Globus pallidus (tissue), 1 donor: ENCODE data around the gene PTCRA.
"Not testable (repeated sequence)": the region's sequence is repeated elsewhere in the genome, so short reads cannot be mapped to it uniquely, and the experiment has no call there.

ENCODE experiments used
- DNase-seq: peaks from one replicate; pipeline ENCODE4 v3.0.0-alpha.2; 2015; ENCODE audit warnings: low spot score

PTCRA gene

DNA sequence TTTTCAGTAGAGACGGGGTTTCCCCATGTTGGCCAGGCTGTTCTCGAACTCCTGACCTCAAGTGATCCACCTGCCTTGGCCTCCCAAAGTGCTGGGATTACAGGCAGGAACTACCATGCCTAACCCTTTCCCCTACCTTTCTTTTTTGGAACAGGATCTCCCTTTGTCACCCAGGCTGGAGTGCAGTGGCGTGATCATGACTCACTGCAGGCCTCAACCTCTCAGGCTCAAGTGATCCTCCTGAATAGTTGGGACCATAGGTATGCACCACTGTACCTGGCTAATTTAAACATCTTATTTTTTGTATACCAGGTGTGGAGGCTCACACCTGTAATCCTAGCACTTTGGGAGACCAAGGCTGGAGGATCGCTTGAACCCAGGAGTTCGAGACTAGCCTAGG lies 25.5 kb downstream of the PTCRA start:
- not testable (repeated sequence) for DNase-seq

DNA sequence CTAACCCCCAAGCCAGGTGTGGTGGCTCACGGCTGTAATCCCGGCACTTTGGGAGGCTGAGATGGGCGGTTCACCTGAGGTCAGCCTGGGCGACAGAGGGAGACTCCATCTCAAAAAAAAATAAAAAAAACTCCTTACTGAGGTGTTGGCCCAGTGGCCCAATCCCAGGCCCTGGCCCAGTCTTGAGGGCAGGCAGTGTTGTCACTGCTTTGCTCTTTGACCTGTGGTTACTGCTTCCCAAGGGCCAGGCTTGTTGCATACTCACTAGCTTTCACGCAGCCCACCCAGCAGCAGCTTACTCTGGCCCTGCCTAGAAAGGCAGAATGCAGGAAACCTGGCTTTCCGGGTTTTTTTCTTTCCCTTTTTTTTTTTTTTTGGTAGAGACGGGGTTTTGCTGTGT lies 26.6 kb downstream of the PTCRA start:
- no peak for DNase-seq

DNA sequence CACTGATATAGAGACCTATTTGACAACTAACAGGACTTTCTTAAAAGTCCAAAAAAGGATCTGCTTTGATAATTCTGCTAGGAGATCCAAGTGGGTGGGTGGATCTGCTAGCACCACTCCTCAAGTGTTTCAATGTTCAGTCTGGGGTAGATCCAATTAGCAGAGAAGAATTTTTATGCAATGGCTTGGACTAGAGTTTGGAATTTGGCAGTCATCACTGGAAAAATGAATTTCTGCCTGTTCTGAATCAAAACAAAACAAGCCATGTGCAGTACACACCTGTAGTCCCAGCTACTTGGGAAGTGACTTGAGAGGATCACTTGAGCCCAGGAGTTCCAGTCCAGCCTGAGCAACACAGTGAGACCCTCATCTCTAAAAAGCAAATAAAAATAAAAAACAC lies 32.1 kb downstream of the PTCRA start:
- DNase-seq: no peak

DNA sequence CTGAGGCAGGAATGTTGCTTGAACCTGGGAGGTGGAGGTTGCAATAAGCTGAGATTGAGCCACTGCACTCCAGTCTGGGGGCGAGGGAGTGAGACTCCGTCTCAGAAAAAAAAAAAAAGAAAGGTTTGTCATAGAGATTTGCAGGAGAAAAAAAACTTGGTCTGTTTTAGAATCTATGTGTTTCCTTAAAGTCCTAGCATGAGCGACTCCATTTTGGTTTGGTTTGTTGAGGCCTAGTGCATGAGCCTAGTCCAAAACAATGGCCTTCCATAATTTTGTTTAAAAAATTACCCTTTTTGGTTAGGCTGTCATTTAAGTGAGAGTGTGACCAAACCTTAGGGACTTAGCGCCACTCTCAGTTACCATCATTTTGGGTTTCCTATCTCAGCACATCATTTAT lies 36.5 kb downstream of the PTCRA start:
- DNase-seq: no peak

- not testable (repeated sequence) for DNase-seq
Measured at GRCh38 chr6:42954405-42954804, 38.6 kb downstream of the PTCRA start.

DNA sequence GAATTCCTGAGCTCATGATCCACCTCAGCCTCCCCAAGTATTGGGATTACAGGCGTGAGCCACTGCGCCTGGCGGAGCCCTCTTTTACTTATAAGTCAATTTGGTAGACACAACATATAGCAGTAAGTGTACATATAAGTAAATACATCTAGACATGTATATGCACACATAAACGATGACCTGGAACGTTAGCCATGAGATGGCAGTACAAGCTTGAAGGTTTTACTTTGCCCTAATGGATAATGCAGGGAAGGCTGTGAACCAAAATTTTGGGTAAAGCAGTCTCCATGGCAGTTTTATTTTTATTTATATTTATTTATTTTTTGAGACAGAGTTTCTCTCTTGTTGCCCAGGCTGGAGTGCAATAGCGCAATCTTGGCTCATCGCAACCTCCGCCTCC lies 42.3 kb downstream of the PTCRA start:
- no peak for DNase-seq

DNA sequence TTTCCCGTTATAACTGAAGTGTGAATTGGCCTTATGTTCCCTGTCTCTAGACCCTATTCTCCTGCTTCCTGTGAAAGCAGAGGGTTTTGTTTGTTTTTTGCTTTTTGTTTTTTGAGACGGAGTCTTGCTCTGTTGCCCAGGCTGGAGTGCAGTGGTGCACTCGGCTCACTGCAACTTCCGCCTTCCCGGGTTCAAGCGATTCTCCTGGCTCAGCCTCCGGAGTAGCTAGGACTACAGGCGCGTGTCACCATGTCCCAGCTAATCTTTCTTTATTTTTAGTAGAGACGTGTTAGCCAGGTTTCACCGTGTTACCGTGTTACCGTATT lies 44.0 kb downstream of the PTCRA start:
- DNase-seq: no peak

DNA sequence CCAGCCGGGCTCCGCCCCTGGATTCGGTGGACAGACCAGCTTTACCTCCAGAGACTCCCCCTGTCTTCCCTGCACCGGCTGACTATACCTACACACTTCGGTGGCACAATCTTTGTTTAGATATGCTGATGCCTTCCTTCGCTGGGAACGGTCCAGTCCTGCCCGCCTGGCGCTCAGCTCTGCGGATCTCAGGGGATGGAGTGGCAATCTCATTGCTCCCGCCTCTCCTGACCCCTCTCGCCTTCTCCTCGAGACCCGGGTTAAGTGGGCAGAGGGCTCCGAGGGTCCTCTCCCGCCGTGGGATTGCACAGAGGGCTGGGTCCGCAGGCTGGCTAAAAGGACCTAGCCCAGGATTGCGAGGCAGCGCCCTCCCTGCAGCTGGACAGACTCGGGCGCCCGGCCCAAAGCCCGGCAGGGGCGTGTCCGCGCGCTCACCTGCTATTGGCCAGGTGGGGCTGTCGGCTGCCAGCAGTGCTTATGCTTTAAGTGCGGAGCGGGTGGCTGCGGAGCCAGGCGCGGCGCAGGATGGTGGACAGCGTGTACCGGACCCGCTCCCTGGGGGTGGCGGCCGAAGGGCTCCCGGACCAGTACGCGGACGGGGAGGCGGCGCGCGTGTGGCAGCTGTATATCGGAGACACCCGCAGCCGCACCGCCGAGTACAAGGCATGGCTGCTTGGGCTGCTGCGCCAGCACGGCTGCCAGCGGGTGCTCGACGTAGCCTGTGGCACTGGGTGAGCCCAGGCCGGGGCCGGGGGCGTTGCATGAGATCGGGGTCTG lies 44.6 kb downstream of the PTCRA start, which contains the start of gene GNMT:
Gene GNMT, plus strand, starts transcription at position 512 of the 777 bp plus-strand sequence. Its CDS starts 14 bp downstream, at position 526.
- DNase-seq: no peak

DNA sequence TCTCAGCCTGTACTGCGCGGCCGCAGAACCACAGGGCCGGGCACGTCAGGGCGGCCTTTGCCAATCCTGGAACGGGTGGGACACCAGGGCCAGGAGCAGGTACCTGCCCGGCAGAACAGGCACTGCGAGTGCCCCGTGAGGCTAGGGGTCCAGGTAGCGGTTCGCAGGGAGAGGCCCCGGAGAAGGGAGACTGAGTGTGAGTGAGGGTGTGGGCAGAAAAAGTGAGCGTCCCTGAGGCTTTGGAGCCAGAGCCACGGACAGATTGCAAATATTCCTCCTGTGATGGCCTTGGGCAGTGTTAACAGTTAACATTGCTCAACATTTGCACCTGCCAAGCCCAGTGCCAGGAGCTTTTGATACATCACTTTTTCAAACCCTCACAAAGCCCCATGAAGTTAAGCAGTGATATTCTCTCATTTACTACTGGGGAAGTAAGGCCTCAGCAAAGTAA lies 45.2 kb downstream of the PTCRA start:
- DNase-seq: no peak

- DNase-seq: no peak
Measured at GRCh38 chr6:42962096-42962495, 46.2 kb downstream of the PTCRA start.

- no peak for DNase-seq
Measured at GRCh38 chr6:42962502-42963178, 46.8 kb downstream of the PTCRA start.

DNA sequence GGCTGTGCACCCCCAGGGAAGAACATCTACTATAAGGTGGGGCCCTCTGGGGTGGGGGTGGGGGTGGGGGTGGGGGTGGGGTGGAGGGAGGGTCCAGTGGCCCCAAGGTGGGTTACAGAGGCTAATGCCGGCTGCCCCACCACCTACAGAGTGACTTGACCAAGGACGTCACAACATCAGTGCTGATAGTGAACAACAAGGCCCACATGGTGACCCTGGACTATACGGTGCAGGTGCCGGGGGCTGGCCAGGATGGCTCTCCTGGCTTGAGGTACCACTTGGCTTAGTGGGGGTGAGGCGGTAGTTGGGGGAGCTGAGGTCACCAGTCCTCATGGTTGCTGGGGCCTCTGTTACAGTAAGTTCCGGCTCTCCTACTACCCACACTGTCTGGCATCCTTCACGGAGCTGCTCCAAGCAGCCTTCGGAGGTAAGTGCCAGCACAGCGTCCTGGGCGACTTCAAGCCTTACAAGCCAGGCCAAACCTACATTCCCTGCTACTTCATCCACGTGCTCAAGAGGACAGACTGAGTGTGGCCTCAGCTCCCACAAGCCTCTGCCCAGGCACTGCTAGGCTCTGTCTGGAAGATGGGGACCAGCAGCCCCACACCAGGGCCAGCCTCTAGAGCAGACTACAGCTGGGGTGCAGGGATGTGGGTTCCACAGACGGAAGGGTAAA lies 47.5 kb downstream of the PTCRA start:
- DNase-seq: no peak

DNA sequence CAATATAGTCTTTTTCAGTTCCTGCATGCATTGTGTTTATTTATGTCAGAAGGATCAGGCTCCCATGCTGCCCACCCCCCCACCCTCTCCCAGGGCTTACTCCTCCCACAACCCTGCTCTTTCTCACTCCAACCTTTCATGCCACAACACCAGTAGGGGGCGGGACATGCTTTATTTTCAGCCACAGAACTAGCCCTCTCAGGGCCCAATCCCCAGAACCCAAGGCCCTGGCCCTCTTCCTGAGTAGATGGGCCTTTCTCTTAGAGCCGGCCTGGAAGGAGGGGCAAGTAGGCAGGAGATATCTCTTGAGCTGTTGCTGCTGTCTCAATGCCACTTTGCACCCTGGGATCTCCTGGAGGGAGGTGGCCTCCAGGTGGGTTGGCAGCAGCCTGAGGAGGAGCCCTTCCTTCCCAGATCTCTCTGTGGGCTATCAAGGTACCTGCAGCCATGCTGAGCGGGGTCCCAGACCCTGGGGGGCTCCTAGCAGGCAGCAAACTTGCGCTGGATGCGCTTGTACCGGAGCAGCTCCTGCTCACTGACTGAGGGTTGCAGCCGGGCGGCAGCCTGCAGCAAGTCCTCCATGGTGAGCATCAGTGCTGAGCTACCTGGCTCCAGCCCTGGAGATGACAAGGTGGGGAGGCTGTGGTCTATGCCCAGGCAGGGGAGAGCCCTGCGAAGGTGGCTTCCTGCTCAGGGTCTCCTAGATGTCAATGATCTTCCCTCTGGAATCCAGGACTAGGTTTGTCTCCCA lies 48.2 kb downstream of the PTCRA start:
- DNase-seq: no peak

- no peak for DNase-seq
Measured at GRCh38 chr6:42966571-42966970, 50.7 kb downstream of the PTCRA start.

DNA sequence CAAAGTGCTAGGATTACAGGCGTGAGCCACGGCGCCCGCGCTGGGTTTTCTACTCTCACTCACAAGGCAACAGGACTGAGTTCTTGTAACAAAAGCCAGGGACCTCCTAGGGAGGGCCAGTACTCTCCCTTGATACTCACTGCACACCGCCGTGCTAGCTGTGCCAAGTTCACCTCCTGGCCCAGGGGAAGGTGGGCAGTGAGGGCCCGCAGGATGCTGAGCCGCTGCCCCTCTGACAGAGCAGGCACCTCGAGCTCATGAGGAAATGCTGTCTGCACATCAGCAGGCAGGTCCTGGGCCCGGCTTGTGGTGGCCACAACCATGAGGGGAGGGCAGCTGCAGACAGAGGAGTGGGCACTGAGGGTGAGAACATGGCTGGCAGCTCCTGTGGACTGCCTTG lies 51.4 kb downstream of the PTCRA start:
- DNase-seq: no peak

GRCh38 chr6:42968126-42968701 lies 52.4 kb downstream of the PTCRA start:
- no peak for DNase-seq

DNA sequence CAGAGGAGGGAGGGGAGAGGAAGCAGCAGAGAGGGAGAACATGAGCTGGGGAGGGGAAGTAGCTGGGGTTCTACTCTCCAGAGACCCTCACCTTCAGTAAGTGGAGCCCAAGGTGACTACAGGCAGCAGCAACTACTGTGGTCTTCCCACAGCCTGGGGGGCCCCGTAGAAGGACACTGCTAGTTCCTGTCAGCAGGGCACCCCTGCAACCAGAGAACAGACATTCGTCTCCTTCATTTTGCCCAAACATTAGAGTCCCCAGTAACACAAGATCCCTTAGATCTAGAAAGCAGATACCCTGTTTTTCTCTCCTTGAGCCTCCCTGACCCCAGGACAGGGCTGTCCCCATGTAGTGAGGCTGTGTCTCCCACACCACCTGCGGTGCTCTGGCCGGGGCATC lies 52.9 kb downstream of the PTCRA start:
- no peak for DNase-seq

- no peak for DNase-seq
Measured at GRCh38 chr6:42969431-42969830, 53.6 kb downstream of the PTCRA start.

GRCh38 chr6:42969934-42970333 lies 54.1 kb downstream of the PTCRA start:
- no peak for DNase-seq

GRCh38 chr6:42970871-42971612 lies 55.2 kb downstream of the PTCRA start:
- no peak for DNase-seq

DNA sequence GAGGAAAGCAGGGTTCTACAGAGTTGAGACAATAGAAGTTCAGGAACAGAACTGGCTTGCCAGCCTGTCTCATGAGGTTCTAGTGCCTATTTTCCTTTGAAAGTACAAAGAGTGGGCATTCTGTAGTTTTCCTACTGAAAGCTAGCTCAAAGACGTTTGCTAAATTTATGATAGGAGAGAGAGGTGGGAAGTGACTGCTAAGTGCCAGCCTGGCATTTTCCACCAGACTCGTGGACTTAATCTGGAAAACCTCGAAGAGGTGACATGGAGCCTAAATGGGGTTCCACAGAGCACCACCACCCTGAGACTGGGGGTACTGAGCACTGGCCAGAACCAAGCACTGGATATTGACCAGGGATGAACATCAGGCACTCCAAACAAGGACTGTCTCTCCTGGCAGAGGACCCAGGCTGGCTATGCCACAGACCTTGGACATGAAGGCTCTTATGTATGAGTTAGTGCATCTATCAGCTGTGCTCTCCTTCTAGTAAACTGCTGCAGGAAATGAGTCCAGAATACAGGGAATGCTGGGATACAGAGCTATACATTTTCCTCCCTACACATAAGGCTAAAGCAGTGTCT lies 56.0 kb downstream of the PTCRA start:
- no peak for DNase-seq
